Activated naive CD8-positive, alpha-beta T cell (primary cell): ENCODE data around the gene MDP1.
A peak's percentile ranks its signal among the peaks of the same experiment; 100 is the strongest.

Experiments
- H3K27ac Mint-ChIP-seq: one replicate; pipeline ENCODE4 v1.8.0; 2021; ENCODE audit warnings: mixed read lengths
- H3K27me3 Mint-ChIP-seq: one replicate; pipeline ENCODE4 v1.8.0; 2021; ENCODE audit warnings: mixed read lengths
- H3K36me3 Mint-ChIP-seq: one replicate; pipeline ENCODE4 v1.8.0; 2021; ENCODE audit warnings: mixed read lengths
- H3K4me1 Mint-ChIP-seq: one replicate; pipeline ENCODE4 v1.8.0; 2021; ENCODE audit warnings: low read depth, mixed read lengths
- H3K4me3 Mint-ChIP-seq: one replicate; pipeline ENCODE4 v1.8.0; 2021; ENCODE audit warnings: mild to moderate bottlenecking, mixed read lengths
- H3K9me3 Mint-ChIP-seq: one replicate; pipeline ENCODE4 v1.8.0; 2021; ENCODE audit warnings: low read depth, mixed read lengths

The MDP1 gene

DNA sequence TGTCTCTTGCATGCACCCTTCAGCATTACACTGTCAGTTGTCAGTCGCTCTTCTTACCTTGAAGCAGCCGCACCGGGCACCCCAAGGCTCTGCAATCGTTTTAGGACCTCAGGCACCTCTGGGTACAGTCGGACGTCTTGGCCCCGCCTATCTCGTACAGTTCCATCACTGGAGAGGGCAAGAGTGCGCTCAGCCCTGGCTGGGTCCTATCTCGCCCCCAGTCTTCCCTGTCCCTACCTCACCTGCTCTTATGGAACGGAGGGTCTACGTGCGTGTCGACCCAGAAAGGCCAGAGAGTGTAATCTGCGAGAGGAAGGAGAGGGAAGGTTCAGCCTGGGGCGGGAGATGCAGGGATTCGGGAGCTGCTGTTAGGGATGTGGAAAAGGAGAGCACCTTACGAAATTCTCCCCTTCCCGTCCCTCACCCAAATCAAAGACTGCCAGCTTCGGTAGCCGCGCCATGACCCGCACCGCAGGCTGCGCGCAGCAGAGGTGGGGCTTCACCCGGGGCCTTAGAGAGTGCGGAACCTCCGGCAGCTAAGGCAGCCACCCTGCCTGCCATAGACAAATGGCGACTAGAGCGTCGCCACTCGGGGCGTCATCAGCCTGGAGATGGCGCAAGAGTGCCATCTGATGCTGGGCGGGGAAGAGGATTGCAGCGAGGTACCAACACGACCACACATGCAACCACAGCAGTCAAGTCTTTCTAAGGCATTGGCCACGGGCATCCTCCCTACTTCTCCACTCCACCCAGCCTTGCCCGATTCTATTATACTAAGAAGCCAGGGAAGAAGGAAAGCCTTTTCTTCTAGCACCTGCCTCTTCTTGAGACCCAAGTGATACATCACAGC lies at the start of gene MDP1:
TSS of gene MDP1 (minus strand) at position 572 of the 850 bp plus-strand sequence. CDS start at position 461, 111 bp downstream.
- peaks cover 50% of the 10 kb centered on the region for H3K4me1 Mint-ChIP-seq
- H3K4me3 Mint-ChIP-seq = peak within 1 kb of the TSS; percentile 94
- H3K36me3 Mint-ChIP-seq = peaks cover 6% of the 10 kb centered on the region
- no peaks in the 10 kb centered on the region for H3K27me3 Mint-ChIP-seq
- no peaks in the 10 kb centered on the region for H3K9me3 Mint-ChIP-seq
- peak within 1 kb of the TSS; percentile 92 for H3K27ac Mint-ChIP-seq

DNA sequence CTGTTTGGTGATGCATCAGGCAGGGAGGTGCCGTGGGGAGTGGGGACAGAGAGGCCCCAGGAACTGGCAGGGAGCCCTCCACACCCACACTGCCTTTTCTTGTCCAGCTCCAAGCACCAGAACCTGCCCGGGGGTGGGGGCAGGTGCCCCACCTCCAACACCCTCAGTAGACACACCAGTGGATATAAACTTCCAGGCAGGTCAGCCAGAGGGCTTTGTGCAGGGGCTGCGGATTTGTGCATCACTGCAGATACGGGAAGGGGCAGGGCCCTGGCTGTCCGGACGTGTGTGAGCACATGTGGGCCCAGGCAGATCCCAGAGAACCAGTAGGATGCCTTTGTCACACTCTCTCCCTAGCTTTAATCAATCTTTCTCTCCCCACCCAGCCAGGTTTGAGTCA lies 48.4 kb upstream of the MDP1 start:
- Mint-ChIP-seq H3K4me1 (peaks cover 2% of the 10 kb centered on the region), H3K9me3 (no peaks in the 10 kb centered on the region), H3K27me3 (no peaks in the 10 kb centered on the region), H3K27ac (no peak overlapping the region), H3K36me3 (peaks cover 5% of the 10 kb centered on the region), H3K4me3 (no peak overlapping the region)

DNA sequence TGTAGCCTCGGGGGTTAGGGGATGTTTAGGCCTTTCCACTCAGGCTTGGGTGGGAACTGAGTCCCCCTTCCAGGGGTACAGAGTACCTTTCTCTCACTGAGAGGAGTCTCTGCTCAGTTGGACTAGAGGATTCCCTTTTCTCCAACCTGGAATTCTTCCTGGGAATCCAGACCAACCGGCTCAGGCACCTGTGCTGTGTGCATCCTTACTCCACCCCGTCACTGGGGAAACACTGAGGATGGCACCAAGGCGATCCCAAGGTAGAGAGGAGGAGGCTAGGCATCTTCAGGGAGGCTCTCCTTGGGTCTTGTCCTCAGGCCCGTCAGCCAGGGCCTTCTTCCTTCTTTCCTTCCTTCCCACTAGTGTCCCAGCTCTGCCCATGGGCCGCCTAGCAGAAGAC lies 48.0 kb upstream of the MDP1 start:
- Mint-ChIP-seq H3K27me3 (no peaks in the 10 kb centered on the region), H3K4me3 (no peak overlapping the region), H3K27ac (no peak overlapping the region), H3K9me3 (no peaks in the 10 kb centered on the region), H3K4me1 (peaks cover 2% of the 10 kb centered on the region), H3K36me3 (peaks cover 5% of the 10 kb centered on the region)

DNA sequence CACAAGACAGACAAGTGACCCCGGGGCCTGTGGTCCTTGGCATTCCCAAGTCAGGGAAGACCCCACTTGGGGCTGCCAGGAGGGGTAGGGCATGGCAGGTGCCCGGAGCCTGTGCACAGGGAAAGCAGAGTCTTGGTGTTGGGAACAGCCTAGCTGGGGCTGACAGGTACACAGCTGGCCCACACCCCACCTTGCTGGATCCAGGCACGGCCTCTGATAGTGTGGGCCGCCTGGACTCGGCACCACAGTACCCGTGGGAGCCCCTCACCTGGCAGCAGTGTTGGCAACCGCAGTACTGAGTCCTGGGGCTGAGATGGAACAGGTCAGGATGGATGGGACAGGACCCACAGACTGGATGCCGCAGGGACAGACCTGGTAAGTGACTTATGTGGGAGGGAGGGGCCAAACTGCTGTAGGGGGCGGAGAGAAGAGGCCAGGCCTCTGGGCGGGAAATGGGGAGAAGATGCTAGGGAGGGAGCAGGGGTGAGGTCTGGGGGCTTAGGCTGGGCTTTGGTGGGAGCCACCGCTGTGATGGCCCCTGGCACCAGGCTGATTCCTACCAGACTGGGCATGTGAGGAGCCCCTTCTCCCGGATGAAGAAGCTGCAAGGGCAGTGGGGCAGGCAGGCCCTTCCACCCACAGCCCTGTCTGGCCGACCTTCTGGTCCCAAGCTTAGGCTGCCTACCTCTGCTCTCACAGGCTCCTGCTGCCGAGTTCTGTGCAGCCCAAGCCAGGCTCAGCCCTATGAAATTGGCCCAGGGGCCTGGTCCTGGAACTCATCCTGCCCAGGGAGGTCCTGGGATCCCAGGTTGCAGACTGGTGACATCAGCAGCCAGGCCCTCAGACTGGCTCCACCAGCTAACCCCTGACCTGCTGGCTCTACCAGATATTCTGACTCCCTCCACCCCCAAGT lies 47.2 kb upstream of the MDP1 start, which contains the start of gene TGM1:
TSS of gene TGM1 (minus strand) at position 357 of the 913 bp plus-strand sequence. CDS start 825 bp downstream, outside the sequence.
- H3K9me3 Mint-ChIP-seq = no peaks in the 10 kb centered on the region
- H3K4me3 Mint-ChIP-seq = no peak within 1 kb of the TSS
- H3K36me3 Mint-ChIP-seq = peaks cover 5% of the 10 kb centered on the region
- H3K4me1 Mint-ChIP-seq = peaks cover 2% of the 10 kb centered on the region
- no peak within 1 kb of the TSS for H3K27ac Mint-ChIP-seq
- H3K27me3 Mint-ChIP-seq = no peaks in the 10 kb centered on the region

DNA sequence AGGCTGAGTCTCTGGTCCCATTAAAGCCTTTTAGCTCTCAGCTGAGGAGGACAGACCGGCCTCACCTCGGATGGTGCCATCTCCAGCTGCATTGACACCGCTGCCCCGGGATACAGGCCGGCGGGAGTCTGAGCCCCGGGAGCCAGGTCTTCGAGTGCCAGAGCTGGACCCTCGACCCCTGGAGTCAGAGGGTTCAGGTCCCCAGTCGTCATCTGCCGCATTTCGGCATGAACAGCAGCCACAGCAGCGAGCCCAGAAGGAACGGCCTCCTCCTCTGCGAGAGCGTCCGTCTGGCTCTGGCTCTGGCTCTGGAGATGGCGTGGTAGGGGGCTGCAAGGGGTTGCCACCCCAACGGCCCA lies 46.1 kb upstream of the MDP1 start:
- H3K27me3 Mint-ChIP-seq = no peaks in the 10 kb centered on the region
- H3K4me1 Mint-ChIP-seq = peaks cover under 1% of the 10 kb centered on the region
- no peak overlapping the region for H3K4me3 Mint-ChIP-seq
- peaks cover 2% of the 10 kb centered on the region for H3K36me3 Mint-ChIP-seq
- no peak overlapping the region for H3K27ac Mint-ChIP-seq
- H3K9me3 Mint-ChIP-seq = no peaks in the 10 kb centered on the region

DNA sequence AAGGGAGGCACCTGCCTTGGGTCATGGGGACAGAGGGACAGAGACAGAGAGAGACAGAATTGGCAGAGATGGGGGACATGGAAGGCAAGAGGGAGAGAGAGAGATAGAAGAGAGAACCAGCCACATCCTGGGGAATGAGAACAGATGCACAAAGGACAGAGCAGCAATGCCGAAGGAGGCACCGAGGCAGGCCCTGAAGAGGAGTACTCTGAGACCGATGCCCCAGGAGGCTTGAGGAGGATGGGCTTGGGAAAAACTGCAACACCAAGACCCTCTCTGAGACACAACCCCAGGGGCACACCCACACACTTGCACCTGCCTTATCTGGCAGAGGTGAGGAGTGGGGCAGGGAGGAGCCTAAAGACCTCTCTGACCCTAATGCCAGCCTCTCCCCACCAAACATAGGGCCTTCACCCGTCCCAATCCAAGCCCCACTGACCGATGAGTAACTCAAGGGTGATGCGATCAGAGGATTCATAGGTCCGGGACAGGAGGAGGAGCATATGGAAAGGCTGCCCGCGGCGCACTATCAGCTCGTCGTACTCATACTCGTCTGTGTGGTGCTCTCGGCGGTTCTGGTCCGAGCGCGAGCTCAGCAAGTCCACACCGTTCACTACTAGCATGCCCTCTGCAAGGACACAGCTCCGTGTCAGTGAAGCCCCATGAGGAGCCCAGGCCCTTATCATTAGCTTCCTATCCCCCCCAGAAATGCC lies 45.5 kb upstream of the MDP1 start:
- Mint-ChIP-seq H3K4me1 (no peaks in the 10 kb centered on the region), H3K27ac (no peak overlapping the region), H3K36me3 (peaks cover 2% of the 10 kb centered on the region), H3K9me3 (no peaks in the 10 kb centered on the region), H3K27me3 (no peaks in the 10 kb centered on the region), H3K4me3 (no peak overlapping the region)

DNA sequence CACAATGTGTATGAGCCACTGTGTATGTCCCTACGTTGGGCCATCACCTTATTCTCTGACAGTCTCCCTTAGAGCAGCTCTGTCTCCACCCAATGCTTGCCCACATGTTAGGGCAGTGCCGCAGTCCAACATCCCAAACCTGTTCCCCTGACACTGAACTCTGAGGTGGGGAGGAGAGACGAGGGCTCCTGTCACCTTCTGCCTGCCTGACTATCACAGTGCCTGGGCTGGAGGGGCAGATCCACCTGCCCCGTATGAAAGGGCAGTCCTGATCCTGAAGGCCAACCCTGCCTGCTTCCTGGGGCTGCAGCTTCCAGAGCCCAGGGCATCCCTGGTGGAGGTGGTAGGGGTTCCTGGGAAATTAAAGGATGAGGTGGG lies 44.9 kb upstream of the MDP1 start:
- H3K27ac Mint-ChIP-seq = no peak overlapping the region
- no peak overlapping the region for H3K4me3 Mint-ChIP-seq
- H3K27me3 Mint-ChIP-seq = no peaks in the 10 kb centered on the region

DNA sequence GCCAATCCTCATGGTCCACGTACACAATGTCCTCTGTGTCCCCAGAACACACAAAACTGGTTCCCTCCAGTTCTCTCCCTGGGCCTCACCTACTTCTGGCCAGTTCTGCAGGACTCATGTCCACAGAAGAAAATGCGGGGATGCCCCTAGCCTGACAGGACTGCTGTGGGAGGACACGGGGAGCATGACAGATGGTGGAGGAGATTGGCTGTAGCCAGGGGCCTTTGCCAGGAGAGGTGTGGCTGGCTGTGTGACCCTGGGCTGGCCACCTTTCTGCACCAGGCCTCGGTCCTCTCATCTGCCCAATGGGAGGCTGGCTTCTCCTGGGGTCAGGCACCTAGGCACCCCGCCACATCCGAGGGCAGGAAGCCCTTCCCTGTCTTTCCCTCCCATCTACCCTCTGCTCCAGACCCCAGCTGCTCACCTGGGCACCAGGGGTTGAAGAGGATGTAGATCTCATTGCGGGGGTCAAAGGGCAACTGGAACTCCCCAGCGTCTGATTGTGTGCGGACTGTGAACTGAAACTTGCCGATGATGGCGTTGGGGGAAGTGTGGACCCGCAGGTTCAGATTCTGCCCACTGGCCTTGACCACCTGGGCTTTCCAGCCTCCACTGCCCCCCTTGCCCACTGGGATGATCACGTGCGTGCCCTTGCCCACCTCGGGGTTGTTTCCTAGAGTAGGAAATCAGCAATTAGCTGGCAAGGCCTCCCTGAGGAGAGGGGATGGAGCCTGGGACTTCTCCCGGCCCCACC lies 44.3 kb upstream of the MDP1 start:
- Mint-ChIP-seq H3K27ac (no peak overlapping the region), H3K9me3 (no peaks in the 10 kb centered on the region), H3K4me3 (no peak overlapping the region), H3K4me1 (no peaks in the 10 kb centered on the region), H3K27me3 (no peaks in the 10 kb centered on the region), H3K36me3 (peaks cover 2% of the 10 kb centered on the region)

More for the DNA sequence above, 44.9 kb upstream of the MDP1 start:
- Mint-ChIP-seq H3K4me1 (no peaks in the 10 kb centered on the region), H3K9me3 (no peaks in the 10 kb centered on the region), H3K36me3 (peaks cover 2% of the 10 kb centered on the region)

DNA sequence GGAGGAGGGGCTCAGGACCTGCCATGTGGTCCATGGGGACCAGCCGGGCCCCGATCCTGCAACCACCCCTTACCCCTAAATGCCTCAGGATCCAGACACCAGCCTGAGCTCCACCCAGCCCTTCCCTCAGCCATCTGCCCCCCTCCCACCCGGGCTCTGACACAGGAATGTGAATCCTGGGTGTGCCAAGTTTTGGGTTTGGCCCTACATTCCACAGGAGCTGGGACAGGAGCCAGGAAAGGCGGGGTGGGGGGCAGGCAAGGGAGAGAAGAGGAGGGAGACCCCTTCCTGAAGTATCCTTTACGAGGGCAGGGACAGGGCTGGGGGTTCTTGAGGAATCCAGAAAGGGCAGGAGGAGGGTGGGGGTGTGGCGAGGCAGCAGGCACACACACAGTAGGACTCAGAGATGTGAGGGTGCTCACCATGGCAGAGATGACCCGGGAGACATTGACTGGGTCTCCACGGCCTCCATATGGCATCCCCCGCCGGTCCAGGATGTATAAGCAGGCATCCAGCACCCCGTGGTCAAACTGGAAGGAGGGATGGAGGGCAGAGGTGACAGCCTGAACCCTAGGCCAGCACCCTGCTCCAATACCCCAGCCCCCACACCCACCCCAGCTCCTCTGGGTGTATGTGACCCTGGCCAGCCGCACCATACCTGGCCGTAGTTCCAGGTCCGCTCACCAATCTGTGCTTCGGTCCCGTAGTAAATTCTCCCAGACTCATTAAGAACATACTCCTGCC lies 43.6 kb upstream of the MDP1 start:
- Mint-ChIP-seq H3K27ac (no peak overlapping the region), H3K9me3 (no peaks in the 10 kb centered on the region), H3K36me3 (peaks cover 4% of the 10 kb centered on the region), H3K27me3 (no peaks in the 10 kb centered on the region), H3K4me1 (no peaks in the 10 kb centered on the region), H3K4me3 (no peak overlapping the region)

DNA sequence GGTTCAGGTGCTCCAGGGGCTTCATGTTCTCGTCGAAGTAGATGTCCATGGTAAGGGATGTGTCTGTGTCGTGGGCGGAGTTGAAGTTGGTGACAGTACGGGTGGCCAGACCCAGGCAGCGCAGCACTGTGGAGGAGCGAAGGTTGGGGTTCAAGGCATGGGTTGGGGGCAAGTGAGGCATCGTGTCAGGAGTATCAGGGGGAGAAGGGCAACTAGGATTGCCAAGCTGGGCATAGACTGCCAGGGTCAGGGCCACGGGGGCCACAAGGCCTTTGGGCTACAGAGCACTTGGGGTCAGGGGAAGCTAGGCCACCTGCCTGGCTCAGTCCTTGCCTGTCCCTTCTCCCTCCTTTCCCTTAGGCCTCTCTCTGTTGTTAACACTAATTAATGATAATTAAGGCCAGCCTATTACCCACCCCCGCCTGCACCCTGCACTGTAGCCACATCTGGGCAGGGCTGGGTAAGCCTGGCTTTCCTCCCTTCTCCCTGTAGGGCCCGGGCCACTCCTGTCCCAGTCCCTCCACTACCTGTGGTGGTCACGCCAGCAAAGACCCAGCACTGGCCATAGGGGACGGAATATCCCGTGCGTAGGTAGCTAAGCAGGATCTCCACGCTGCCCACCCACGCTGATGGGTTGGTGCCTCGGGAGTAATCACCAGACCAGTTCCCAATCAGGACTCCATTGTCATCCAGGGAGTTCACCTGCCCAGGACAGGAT lies 42.8 kb upstream of the MDP1 start:
- H3K4me3 Mint-ChIP-seq = no peak overlapping the region
- H3K36me3 Mint-ChIP-seq = peaks cover 4% of the 10 kb centered on the region
- H3K4me1 Mint-ChIP-seq = no peaks in the 10 kb centered on the region
- H3K27me3 Mint-ChIP-seq = no peaks in the 10 kb centered on the region
- H3K27ac Mint-ChIP-seq = no peak overlapping the region
- H3K9me3 Mint-ChIP-seq = no peaks in the 10 kb centered on the region

DNA sequence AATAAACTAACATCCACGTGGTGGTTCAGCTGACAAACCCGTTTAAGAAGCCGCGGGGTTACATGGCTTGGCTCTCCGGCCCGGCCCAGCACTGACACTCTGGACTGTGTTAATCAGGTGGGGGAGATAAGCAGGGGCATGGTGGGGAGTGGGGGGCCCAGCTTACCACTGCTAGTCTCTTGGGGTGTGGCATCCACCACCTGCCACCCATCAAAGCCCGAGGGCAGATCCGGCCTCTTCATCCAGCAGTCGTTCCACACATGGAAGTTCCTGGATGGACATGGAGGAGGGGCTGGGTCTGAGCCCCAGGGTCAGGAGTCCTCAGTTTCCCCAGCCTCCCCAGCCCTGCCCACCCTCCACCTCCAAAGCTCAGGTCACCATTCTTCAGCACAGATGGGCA lies 42.3 kb upstream of the MDP1 start:
- H3K4me3 Mint-ChIP-seq = no peak overlapping the region
- no peaks in the 10 kb centered on the region for H3K4me1 Mint-ChIP-seq
- H3K27ac Mint-ChIP-seq = no peak overlapping the region
- H3K9me3 Mint-ChIP-seq = no peaks in the 10 kb centered on the region
- H3K27me3 Mint-ChIP-seq = no peaks in the 10 kb centered on the region
- peaks cover 4% of the 10 kb centered on the region for H3K36me3 Mint-ChIP-seq

DNA sequence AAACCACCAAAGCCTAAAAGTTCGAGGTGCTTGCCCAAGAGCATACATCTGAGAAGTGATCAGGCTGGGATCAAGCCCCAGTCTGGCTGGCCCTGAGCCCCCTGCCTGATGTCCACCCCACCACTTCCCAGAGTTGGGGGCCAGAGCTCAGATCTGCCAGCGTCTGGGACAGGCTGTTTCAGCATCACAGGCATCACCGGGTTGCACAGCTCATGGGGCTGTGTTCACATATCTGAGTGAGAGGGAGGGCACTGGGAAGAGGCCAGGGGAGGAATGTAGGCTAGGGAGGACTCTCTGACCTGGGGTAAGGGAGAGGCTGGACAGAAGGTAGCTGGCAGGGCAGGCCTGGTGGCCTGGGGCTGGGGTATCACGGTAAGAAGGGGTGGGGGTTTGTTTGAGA lies 41.1 kb upstream of the MDP1 start:
- H3K4me1 Mint-ChIP-seq = no peaks in the 10 kb centered on the region
- no peak overlapping the region for H3K27ac Mint-ChIP-seq
- H3K4me3 Mint-ChIP-seq = no peak overlapping the region
- H3K9me3 Mint-ChIP-seq = no peaks in the 10 kb centered on the region
- H3K36me3 Mint-ChIP-seq = peaks cover 2% of the 10 kb centered on the region
- H3K27me3 Mint-ChIP-seq = no peaks in the 10 kb centered on the region

DNA sequence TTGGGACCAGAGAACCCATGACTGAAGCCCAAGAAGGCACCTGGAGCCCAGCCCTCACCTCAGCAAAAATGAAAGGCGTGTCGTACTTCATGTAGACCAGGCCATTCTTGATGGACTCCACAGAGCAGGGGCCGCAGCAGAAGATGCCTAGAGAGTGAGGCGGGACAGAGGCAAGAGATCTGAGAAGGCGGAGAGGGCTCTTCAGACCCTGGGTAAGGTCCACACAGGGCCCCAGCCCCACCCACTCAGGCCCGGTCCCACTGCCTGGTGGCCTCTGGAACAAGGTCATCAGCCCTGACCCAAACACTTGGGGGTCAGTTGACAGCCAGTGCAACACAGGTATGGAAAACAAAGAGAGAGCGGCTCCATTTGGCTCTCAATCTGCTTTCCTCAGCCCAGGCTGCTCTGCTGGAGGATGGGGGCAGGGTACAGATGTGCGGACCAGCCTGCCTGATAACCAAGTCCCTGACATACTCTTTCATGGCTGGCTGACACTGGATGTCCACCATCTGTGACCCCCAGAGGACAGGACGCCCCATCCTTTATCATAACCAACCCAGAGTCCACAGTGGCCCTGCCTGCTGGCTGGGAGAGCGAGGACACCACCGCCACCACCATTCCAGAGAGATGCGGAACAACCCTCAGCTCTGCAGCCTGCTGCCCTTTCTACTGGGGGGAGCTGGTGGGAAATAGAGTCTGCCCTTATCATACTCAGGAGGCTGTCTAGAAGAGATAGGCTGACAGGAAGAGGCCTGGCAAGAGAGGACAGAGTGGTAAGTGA lies 40.3 kb upstream of the MDP1 start:
- Mint-ChIP-seq H3K4me1 (no peaks in the 10 kb centered on the region), H3K36me3 (peaks cover 2% of the 10 kb centered on the region), H3K27me3 (no peaks in the 10 kb centered on the region), H3K4me3 (no peak overlapping the region), H3K9me3 (no peaks in the 10 kb centered on the region), H3K27ac (no peak overlapping the region)
